ENCODE measurements around the gene BCL7A.

BCL7A gene

DNA sequence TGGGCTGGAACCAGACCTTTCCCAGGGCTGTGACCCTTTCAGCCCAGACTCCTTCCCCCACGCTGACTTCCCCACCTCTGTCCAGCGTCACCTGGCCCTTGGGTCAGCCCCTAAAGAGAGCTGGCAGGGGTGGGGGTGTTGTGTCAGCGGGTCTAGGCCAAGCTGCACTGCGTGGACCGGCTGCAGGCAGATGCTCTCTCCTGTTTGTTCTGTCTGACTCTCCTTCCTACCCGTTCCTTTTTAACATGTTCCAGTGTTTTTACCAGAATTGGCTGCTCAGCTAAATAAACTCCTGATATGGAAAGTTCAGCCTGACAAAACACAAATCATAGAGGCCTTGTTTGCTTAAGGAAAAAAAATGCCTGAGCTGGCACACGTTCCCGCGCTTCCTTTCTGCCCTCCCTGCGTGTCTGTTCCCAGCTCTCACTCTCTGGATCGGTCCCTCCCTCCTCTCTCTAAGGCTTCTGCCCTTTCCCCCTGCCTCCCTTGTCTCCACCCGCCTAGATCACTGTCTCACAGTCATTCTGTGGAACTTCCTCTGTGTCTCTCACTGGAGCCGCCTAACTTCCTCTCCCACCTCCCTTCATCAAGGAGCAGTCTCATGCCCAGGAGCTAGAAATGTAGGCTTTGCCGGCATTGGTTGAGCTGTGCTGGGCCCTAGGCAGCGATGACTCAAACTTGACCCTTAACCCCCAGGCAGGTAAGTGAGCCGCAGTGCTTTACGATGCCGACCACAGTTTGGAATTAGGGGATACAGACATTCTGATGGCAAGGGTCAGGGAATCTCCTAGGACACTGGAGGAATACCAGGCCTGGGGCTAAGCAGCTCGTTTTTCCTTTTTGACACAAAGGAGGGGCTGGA lies 41.4 kb downstream of the BCL7A start:
- TF ChIP-seq, protein P1, sequence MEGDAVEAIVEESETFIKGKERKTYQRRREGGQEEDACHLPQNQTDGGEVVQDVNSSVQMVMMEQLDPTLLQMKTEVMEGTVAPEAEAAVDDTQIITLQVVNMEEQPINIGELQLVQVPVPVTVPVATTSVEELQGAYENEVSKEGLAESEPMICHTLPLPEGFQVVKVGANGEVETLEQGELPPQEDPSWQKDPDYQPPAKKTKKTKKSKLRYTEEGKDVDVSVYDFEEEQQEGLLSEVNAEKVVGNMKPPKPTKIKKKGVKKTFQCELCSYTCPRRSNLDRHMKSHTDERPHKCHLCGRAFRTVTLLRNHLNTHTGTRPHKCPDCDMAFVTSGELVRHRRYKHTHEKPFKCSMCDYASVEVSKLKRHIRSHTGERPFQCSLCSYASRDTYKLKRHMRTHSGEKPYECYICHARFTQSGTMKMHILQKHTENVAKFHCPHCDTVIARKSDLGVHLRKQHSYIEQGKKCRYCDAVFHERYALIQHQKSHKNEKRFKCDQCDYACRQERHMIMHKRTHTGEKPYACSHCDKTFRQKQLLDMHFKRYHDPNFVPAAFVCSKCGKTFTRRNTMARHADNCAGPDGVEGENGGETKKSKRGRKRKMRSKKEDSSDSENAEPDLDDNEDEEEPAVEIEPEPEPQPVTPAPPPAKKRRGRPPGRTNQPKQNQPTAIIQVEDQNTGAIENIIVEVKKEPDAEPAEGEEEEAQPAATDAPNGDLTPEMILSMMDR (IDR thresholded peaks at IDR 0.05; ENCODE audit: borderline replicate concordance, insufficient read depth, low read depth, low read length) = no peak
- no peak overlapping the region for H3K4me3 ChIP-seq (ENCODE audit: low read depth, low read length)

DNA sequence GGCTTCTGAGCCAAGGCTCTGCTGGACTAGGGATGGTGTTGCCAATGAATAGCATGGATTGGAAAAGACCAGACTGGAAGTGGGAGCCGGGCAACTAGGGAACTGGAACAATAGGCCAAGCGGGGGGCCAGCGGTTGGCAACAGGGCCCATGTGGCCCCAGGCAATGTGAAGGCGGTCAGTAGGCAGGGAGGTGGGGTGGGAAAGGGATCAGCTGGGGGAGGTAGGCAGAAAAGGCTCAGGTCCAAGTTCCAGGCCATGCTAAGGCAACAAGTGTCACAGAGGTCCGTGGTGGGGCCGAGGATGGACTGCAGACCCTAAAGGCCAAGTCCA lies 42.0 kb downstream of the BCL7A start:
- no peak overlapping the region for H3K4me3 ChIP-seq (ENCODE audit: low read depth, low read length)

DNA sequence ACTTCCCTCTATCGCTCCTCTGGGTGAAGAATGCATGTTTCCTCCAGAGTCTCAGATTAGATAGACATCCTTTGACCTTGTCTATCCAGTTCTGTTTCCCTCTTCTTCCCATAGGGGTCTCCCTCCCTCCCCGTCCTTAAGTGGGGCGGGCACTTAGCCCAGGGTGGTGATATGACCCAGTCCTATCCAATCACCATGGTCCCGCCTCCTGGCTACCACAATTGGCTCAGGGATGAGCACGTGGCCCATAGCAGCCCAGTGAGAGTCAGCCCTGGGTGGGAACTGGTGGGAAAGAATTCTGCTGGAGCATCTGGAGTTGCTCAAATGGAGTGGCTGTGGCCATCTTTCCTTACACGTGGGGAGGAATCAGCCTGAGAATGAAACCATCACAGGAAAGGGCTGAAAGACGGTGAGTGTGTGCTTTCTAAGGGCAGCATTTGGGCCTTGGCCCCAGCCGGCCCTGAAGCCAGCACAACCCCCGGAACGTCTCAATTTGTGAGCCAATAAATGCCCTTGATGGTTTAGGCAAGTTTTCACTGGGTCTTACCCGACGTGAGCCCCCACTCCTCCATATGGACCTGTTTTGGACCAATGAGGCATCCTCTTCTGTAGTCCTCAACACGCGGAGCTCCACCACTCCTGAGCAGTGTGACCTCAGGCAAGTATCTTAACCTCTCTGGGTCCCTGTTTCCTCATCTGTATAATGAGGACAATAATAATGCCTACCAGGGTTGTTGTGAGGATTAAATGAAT lies 42.5 kb downstream of the BCL7A start:
- TF ChIP-seq, protein P1 (IDR thresholded peaks at IDR 0.05; ENCODE audit: borderline replicate concordance, insufficient read depth, low read depth, low read length) = peak; percentile 42; the same call in 1 of the 2 replicates
- H3K4me3 ChIP-seq (ENCODE audit: low read depth, low read length) = no peak overlapping the region

More for the DNA sequence above, 42.0 kb downstream of the BCL7A start:
- TF ChIP-seq, protein P1 (IDR thresholded peaks at IDR 0.05; ENCODE audit: borderline replicate concordance, insufficient read depth, low read depth, low read length) = no peak

DNA sequence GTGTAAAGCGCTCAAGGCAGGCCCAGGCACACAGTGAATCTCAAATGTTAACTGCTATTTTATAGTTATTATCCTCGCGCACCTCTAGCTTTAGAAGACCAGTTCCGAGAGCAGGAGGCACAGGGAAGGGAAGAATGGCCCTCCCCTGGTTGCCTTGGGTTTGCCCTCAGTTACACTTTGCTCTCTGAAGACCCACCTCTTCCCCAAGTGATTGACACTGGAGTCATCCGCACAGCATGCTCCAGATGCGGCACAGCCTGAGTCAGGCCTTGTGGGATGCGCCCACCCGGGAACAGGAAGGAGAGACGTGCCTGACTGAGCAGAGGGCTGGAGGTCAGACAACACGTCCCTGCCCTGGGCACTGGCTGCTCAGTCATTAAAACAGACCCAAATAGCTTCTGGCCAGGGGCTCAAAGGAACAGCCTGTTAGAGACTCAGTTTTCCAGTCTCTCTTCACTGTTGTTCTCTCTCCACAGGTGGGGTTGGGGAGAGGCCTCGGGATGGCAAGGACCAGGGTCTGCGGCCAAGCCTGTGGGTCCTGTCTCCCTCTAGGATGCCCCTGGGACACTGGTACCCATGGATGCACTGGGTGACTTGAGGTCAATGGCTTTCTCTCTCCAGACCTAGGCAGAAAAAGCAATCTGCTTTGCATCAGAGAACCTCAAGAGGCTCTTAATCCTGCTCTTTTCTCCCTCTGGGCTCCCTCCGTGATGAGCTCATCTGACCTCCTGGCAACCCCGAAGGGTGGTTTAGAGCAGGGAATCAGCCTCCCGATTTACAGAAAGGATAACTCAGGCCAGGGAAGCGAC lies 43.3 kb downstream of the BCL7A start:
- TF ChIP-seq, protein P1 (IDR thresholded peaks at IDR 0.05; ENCODE audit: borderline replicate concordance, insufficient read depth, low read depth, low read length) = no peak
- H3K4me3 ChIP-seq (ENCODE audit: low read depth, low read length) = no peak overlapping the region

DNA sequence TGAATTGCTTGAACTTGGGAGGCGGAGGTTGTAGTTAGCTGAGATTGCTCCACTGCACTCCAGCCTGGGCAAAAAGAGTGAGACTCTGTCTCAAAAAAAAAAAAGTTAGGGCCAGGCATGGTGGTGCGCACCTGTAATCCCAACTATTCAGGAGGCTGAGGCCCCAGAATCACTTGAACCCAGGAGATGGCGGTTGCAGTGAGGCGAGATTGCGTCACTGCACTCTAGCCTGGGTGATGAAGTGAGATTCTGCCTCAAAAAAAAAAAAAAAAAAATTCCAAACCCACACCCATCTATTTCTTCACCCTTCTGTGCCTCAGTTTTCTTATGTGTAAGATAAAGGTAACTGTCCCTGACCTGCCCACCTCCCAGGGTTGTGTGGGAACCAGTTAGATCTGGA lies 45.9 kb downstream of the BCL7A start:
- H3K4me3 ChIP-seq (ENCODE audit: low read depth, low read length) = no peak overlapping the region
- TF ChIP-seq, protein P1 (IDR thresholded peaks at IDR 0.05; ENCODE audit: borderline replicate concordance, insufficient read depth, low read depth, low read length) = no peak

DNA sequence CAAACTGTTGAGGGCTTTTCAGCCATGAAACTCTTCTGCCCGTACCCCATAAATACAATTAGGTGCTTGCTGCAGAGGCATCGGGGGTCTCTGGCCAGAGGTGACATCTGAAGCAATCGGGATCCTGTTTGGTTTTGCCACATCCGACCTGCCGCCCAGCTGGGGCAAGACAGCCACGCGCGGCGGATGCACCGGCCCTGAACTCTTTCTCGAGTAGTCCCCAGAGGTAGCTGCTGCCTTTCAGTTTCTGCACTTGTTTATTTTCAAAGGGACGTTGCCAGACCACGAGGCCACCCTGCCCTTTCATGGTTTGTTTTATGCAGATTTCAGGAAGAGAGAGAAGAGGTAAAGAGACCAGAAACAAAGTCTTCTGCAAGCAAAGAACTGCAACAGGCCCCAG lies 46.3 kb downstream of the BCL7A start:
- TF ChIP-seq, protein P1 (IDR thresholded peaks at IDR 0.05; ENCODE audit: borderline replicate concordance, insufficient read depth, low read depth, low read length) = no peak
- peak overlapping the region; percentile 11 for H3K4me3 ChIP-seq (ENCODE audit: low read depth, low read length)

Data from GM12875 (cell line).